GM18868 (cell line): Measurements from ENCODE around the gene DUS3L.
"Not testable (repeated sequence)": the region's sequence is repeated elsewhere in the genome, so short reads cannot be mapped to it uniquely, and the experiment has no call there.

Experiments
- ATAC-seq: cut with Tn5 transposase; IDR thresholded peaks from one replicate; pipeline ENCODE4 v1.9.1; 2021; ENCODE audit warnings: mild to moderate bottlenecking, moderate library complexity; ENCODE audit not compliant: unreplicated experiment

The DUS3L gene

DNA sequence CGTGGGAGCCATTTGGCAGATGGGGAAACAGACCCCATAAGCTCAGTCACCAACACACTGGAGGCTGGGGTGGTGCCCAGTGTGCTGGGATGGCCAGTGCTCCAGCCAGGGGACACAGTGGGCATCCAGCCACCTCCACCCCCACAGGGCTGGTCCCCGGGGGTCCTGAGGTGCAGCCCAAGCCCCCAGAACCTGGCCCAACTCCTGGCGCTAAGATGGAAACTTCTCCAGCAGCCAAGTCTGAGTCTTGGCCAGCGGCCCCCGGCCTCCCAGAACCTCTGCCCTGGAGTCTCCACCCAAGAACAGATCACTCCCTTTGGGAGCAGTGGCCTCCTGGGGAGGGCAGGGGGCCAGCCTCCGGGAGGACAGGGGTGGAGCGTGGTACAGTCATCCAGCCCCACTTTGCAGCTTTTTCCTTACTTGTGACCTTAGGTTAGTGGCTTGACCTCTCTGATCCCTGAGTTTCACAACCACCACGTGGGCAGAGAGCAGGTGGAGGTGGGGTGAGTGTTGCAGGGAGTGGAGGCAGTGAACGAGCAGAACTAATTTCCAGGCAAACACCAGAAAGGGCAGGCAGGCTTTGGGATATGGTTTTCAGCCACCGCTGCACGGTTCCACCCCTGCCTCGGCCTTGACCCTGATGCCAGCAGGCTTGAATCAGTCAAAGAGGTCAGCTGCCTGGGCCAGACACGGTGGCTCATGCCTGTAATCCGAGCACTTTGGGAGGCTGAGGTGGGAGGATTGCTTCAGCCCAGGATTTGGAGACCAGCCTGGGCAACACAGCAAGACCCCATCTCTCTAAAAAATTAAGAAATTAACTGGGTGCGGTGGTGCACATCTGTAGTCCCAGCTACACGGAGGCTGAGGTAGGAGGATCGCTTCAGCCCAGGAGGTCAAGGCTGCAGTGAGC is 9.7 kb upstream of the DUS3L start:
- no peak for ATAC-seq

DNA sequence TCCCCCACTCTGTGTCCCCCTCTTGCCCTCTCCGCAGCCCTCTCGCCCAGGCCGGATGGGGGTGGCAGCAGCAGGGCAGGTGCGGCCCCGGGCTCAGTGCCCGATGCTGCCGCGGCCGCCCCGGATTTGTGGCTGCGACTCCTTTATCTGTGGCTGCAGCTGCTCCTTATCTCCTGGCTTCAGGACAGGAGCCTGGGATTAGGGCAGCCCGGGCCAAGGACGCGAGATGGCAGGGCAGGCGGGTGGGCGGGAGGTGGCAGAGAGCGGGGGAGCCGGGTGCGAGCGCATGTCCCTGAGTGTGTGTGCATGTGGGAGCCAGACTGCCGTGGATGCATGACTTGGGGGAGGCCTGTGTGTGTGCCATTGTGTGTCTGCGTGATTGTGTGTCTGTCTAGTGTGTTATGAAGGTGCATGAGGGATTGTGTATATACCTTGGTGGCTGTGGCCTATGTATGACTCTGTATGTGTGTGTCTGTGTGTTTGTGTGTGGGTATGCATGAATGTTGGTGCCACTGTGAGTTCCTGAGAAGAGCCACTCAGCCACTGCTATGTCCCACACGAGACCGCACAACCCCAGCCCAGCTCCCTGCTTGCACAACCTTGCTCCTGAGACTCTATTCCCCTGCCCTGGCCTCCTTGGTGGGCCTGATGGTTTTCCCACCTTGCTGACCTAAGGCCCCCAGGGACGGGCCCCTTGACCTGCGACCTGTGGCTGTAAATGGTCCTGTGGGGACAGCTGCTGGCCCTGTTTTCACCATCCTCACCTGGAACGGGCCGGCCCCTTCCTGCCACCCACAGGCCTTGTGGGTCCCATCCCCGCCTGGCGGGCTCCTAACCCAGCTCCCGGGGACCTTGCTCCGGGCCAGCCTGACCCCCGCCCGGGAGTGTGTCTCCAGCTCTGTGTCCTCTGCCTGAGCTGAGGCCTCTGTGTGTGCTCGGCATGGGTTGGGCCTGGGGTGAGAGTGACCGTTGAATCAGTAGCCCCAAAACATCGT is 8.6 kb upstream of the DUS3L start:
- ATAC-seq, result no peak

GRCh38 chr19:5798244-5798643 is 7.3 kb upstream of the DUS3L start:
- no peak for ATAC-seq

DNA sequence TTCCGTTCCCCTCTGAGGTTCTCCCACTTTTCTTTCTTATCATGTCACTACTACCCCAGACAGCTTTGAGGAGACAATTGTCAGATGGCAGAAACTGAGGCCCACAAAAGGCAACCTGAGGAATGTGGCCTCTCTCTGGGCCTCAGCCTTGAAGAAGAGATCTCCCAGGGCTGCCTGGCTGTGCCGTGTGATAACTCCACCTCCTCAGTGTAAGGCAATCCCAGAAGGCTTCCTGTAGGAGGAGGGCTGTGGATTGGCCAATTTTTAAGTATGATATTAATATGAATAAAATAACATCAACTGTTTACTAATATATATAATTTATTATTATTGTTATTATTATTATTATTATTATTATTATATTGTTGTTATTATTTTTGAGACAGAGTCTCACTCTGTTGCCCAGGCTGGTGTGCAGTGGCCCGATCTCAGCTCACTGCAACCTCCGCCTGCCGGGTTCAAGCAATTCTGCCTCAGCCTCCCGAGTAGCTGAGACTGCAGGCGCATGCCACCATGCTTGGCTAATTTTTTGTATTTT is 4.5 kb upstream of the DUS3L start:
- no peak for ATAC-seq

GRCh38 chr19:5793188-5793587 is 2.2 kb upstream of the DUS3L start:
- ATAC-seq, result no peak

DNA sequence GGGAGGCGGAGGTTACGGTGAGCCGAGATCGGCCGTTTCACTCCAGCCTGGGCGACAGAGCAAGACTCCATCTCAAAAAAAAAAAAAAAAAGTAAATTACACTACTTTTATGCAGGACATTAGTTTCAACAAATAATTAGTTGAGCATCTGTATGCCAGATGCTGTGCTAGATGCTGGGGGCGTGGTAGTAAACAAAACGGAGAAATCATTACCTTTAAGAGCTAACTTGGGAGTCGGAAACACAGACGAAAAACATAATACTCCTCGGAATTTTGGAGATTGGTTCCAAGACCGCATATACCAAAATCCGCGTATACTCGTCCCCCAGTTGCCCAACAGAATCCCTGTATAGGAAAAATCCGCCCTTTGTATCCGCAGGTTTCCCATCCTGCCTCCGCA is 1.3 kb upstream of the DUS3L start:
- ATAC-seq, result no peak

DNA sequence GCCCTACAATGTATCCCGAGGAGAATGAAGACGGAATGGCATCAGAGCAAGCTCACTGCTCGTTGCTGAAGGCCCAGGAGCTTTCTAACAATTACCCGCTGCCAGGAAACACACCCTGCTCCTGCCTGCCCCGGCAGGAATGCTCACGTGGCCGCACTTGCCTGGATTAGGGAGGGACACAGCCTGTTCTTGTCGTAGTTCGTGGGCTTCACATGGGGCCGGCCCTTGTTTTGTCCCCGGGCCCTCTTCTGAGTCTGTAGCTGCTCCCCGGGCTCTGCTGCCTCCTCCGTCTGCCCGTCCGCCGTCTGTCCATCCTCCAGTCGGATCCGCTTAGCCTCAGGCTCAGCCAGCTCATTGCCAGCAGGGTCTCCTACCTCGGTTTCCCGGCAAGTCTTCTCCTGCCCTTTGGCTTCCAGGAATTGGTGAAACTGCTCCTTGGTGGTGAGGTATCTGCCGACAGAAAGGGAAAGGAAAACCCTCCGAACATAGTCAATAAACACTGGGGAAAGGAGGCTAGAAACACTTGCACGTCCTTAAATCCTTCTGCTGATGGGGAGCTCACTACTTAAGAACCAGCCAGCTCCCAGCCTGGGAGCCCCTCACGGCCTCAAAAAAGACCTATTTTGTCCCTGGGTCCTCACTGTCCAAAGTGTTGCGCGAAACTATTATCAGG is 941 bp downstream of the DUS3L start:
- ATAC-seq, result no peak

GRCh38 chr19:5789351-5789761 is 1.6 kb downstream of the DUS3L start:
- ATAC-seq, result no peak

DNA sequence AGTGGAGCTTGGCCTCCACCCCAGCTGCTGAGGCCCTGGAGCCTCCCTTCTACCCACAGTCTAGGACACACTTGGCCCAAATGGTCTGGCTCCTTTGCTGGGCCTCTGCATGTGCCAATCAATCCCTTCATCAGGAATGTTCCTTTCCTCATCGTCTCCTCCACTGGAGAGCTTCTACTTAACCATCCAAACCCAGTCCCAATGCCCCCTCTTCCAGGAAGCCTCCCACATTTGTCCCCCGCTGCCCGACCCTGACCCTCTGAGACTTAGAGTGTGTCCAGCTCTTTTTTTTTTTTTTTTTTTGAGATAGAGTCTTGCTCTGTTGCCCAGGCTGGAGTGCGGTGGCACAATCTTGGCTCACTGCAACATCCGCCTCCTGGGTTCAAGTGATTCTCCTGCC is 2.5 kb downstream of the DUS3L start:
- ATAC-seq, result no peak

- ATAC-seq, result no peak
These were observed 3.4 kb downstream of the DUS3L start for GRCh38 chr19:5787409-5788182.

DNA sequence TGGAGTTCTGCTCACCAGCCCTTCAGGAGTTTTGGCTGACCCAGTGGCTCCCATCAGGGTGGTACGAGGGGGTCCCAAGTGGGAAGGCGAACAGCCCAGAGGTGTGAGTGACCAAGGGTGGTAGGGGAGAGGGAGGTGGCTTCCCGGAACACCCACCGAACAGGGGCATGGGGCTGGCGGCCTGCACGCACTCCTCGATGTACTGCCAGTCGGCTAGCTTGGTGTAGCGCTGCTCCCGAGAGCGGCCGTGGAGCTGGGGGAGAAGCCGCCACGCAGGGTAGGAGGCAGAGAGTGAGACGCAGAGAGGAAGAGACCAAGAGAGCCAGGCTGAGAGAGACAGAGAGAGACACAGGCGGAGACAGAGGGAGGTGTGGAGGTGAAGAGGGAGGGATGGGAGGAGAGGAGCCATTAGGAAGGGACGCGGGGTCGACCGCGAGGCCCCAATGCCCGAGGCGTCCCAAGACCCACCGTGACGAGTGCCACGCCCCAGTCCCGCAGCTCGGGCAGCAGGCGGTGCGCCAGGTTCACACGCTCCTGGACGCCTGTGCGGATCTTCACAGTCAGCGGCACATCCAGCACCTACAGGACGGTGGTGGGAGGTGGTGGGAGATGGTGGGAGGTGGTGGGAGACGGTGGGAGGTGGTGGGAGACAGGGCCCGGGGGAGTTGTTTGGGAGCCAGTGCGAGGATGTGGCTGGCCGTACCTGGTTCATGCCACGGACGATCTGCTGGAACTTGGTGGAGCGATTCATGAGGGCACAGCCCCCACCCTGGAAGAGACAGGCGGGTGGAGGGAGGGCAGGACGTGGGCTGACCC is 4.2 kb downstream of the DUS3L start:
- no peak for ATAC-seq

DNA sequence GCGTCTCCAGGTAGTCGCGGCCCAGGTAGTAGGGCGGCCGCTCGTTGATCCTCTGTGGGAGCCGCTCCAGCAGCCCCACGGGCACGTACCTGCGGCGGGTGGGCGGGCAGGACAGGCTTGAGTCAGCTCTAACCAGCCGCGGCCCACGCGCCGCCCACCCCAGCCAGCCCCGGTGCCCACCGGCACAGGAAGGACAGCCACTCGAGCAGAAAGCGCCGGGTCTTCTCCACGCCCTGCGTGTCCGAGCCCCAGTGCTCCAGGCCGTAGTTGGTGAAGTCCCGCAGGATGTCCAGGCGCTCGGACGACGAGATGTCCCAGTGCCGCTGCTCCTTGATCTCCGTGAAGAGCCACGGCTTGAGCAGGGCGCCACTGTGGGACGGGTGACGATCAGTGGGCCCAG is 5.5 kb downstream of the DUS3L start:
- ATAC-seq, result no peak

DNA sequence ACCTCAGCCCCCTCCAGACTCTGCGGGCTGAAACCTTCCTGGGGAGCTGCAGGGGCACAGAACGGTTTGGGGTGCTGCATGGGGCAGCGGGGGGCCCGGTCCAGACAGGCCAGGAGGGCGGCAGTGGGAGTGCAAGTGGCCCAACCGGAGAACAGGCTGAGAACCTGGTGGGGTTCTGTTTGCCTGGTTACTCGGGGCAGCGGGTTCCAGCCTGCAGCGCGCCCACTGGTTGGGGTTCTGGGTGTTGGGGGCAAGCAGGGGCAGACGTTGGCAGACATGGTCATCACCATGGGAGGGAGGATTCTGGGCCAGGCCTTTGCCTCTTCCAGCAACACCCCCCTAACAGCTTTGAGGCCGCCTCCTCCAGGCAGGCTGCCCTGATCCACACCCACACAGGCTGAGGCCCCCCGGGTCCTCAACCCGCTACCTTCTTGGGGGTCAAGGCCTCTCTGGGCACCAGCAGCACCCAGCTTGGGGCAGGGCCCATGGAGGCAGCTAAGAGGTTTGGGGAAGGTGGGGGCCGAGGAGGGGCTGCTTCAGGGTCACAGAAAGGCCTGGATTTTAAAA is 6.3 kb downstream of the DUS3L start, which contains the start of gene PRR22:
PRR22 (minus strand) TSS at position 166 of the 567 bp plus-strand sequence; CDS start at position 80, 86 bp downstream.
- no peak for ATAC-seq

GRCh38 chr19:5782945-5783919 is 7.7 kb downstream of the DUS3L start:
- no peak for ATAC-seq

GRCh38 chr19:5782322-5782721 is 8.6 kb downstream of the DUS3L start:
- ATAC-seq, result no peak

DNA sequence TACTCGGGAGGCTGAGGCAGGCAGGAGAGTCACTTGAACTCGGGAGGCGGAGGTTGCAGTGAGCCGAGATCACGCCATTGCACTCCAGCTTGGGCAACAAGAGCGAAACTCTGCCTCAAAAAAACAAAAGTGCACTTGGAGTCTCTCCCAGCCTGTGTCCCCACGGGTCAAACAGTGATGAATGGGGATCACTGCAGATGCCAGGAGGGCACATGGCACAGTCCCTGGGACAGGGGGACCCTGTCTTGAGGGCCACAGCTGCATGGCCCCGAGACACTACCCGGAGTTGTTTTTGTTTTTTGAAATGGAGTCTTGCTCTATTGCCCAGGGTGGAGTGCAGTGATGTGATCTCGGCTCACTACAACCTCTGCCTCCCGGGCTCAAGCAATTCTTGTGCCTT is 10.0 kb downstream of the DUS3L start:
- not testable (repeated sequence) for ATAC-seq

DNA sequence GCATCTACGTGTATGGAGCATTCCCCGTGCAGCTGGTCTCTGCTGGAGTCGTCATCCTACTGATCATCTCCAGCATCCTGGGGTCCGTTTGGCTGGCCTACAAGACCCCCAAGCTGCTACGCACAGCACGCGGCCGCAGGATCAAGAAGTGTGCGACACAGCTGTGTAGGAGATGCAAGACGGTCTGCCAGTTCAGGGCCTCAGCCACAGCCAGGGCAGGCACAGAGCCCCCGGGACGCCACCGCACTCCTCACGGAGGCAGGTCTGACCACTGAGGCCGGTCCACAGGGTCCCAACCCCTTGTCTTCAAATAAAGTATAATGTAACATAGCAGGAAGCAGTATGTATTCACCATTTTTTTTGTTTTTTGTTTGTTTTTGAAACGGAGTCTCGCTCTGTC is 12.6 kb downstream of the DUS3L start:
- no peak for ATAC-seq
